CD4-positive, alpha-beta memory T cell (primary cell): ENCODE measurements around the gene POLN. TPM values are rescaled to one million over a fixed set of nuclear protein-coding genes. Genes with fewer than 3 reads are reported as not detected.

Source experiments
- CTCF ChIA-PET: fragments of 350-600 bp; sonication (Branson Sonifier 250); formaldehyde crosslinking; loops from one replicate; lab custom pipeline; 2021; ENCODE audit warnings: inconsistent platforms; ENCODE audit not compliant: partially characterized antibody; lab: Charles Lee
- POLR2A ChIA-PET: fragments of 350-600 bp; sonication (Branson Sonifier 250); formaldehyde crosslinking; loops from one replicate; lab custom pipeline; 2021; ENCODE audit not compliant: partially characterized antibody; lab: Charles Lee
- DNase-seq, 5 donors: peaks; one replicate each; pipeline versions ENCODE4 v3.0.0 to v3.0.0-alpha.2; 2020 to 2022; ENCODE audit warnings: mixed read lengths in 1 of 5
- H3K27ac ChIP-seq: one replicate; pipeline ENCODE4 v1.7.0; 2013; ENCODE audit warnings: low read depth, low read length
- H3K27me3 ChIP-seq: 2 replicates; pipeline ENCODE4 v1.7.0; 2013; ENCODE audit warnings: mild to moderate bottlenecking, low read length, moderate library complexity; ENCODE audit not compliant: insufficient read depth
- H3K36me3 ChIP-seq: 2 replicates; pipeline ENCODE4 v1.7.0; 2013; ENCODE audit warnings: mild to moderate bottlenecking, low read length, moderate library complexity; ENCODE audit not compliant: insufficient read depth
- H3K4me1 ChIP-seq: 2 replicates; pipeline ENCODE4 v1.7.0; 2013; ENCODE audit warnings: mild to moderate bottlenecking, low read length, moderate library complexity; ENCODE audit not compliant: insufficient read depth
- H3K4me3 ChIP-seq, 2 donors: one replicate each; pipeline ENCODE4 v1.7.0; 2013; ENCODE audit warnings: low read length in 2 of 2, mild to moderate bottlenecking in 1 of 2
- H3K9me3 ChIP-seq, 2 donors: one replicate each; pipeline ENCODE4 v1.7.0; 2013; ENCODE audit warnings: low read length in 2 of 2, control low read depth in 1 of 2; ENCODE audit not compliant: control insufficient read depth in 1 of 2
- H3K27ac Mint-ChIP-seq, 7 donors: one replicate each; pipeline ENCODE4 v1.8.0; 2020 to 2021; ENCODE audit warnings: mixed read lengths in 7 of 7, mild to moderate bottlenecking in 6 of 7, inconsistent platforms in 3 of 7, moderate library complexity in 3 of 7
- H3K27me3 Mint-ChIP-seq, 2 donors: one replicate each; pipeline ENCODE4 v1.8.0; 2020 to 2021; ENCODE audit warnings: mixed read lengths in 2 of 2
- H3K36me3 Mint-ChIP-seq, 2 donors: one replicate each; pipeline ENCODE4 v1.8.0; 2020 to 2021; ENCODE audit warnings: mixed read lengths in 2 of 2, inconsistent platforms in 1 of 2, mild to moderate bottlenecking in 1 of 2
- H3K4me1 Mint-ChIP-seq, 4 donors: one replicate each; pipeline ENCODE4 v1.8.0; 2020 to 2021; ENCODE audit warnings: mixed read lengths in 4 of 4, mild to moderate bottlenecking in 1 of 4
- H3K4me3 Mint-ChIP-seq, 8 donors: one replicate each; pipeline ENCODE4 v1.8.0; 2020 to 2021; ENCODE audit warnings: mixed read lengths in 8 of 8, mild to moderate bottlenecking in 7 of 8, moderate library complexity in 6 of 8, inconsistent platforms in 3 of 8
- H3K9me3 Mint-ChIP-seq, 8 donors: one replicate each; pipeline ENCODE4 v1.8.0; 2020 to 2021; ENCODE audit warnings: mixed read lengths in 8 of 8, mild to moderate bottlenecking in 5 of 8, inconsistent platforms in 3 of 8, moderate library complexity in 1 of 8
- intact Hi-C: fragments of 100-400 bp; cut with micrococcal nuclease; formaldehyde crosslinking; loops from one replicate; pipeline ENCODE4 v1.15.1; 2023
- polyA plus RNA-seq, 2 donors: library from polyadenylated mRNA; unstranded; fragments of 300-500 nt; fragmentation: Illumina TruSeq; gene quantifications; one replicate each; pipeline ENCODE4 v1.2.3, GENCODE V29; 2021
- total RNA-seq, 2 experiments: library from RNA; stranded (reverse); gene quantifications; one replicate each; pipeline ENCODE4 v1.2.3, GENCODE V29; 2021

Gene POLN
- total and polyA plus RNA-seq, 4 experiments from 2014 or later: 0.24 to 4.4 (median 2.8) TPM

GRCh38 chr4:2102045-2102883 lies 139.7 kb downstream of the POLN start:
- intact Hi-C loops: no loop called here

GRCh38 chr4:2101346-2102044 lies 140.4 kb downstream of the POLN start:
- Histone ChIP-seq H3K4me3 (no peak overlapping the region), H3K27ac (no peak overlapping the region), H3K9me3 (peaks cover 0 to 16% of the 10 kb centered on the region in 2 donors), H3K27me3 (no peaks in the 10 kb centered on the region), H3K4me1 (no peaks in the 10 kb centered on the region), H3K36me3 (no peaks in the 10 kb centered on the region)
- H3K4me1 Mint-ChIP-seq: no peaks in the 10 kb centered on the region
- POLR2A ChIA-PET: no interaction called here
- DNase-seq: no peak
- intact Hi-C loops: no loop called here
- no peak overlapping the region for H3K27ac Mint-ChIP-seq
- CTCF ChIA-PET: no interaction called here
- H3K36me3 Mint-ChIP-seq: peaks cover 4 to 13% of the 10 kb centered on the region in 2 donors
- H3K9me3 Mint-ChIP-seq: peaks cover 2 to 49% (median 29%) of the 10 kb centered on the region in 8 donors
- H3K4me3 Mint-ChIP-seq: no peak overlapping the region
- H3K27me3 Mint-ChIP-seq: peaks cover 6 to 9% of the 10 kb centered on the region in 2 donors

More at GRCh38 chr4:2102045-2102883, 139.7 kb downstream of the POLN start:
- H3K4me1 Mint-ChIP-seq: no peaks in the 10 kb centered on the region
- no peak for DNase-seq
- Histone ChIP-seq H3K27me3 (no peaks in the 10 kb centered on the region), H3K9me3 (peaks cover 0 to 14% of the 10 kb centered on the region in 2 donors), H3K4me3 (no peak overlapping the region), H3K27ac (no peak overlapping the region), H3K4me1 (no peaks in the 10 kb centered on the region), H3K36me3 (no peaks in the 10 kb centered on the region)
- peaks cover 4 to 7% of the 10 kb centered on the region in 2 donors for H3K36me3 Mint-ChIP-seq
- H3K27ac Mint-ChIP-seq: no peak overlapping the region
- POLR2A ChIA-PET: no interaction called here
- CTCF ChIA-PET: no interaction called here
- peaks cover 2 to 42% (median 23%) of the 10 kb centered on the region in 8 donors for H3K9me3 Mint-ChIP-seq
- H3K4me3 Mint-ChIP-seq: no peak overlapping the region
- H3K27me3 Mint-ChIP-seq: peaks cover 4 to 9% of the 10 kb centered on the region in 2 donors

- no peaks in the 10 kb centered on the region for H3K4me1 Mint-ChIP-seq
- H3K9me3 Mint-ChIP-seq: peaks cover under 1 to 40% (median 17%) of the 10 kb centered on the region in 8 donors
- no peaks in the 10 kb centered on the region for H3K36me3 ChIP-seq
- CTCF ChIA-PET: interaction anchor here (1.3 kb wide), 1 partner anchor 9 kb away, joined by 3 read pairs; no protein-coding TSS in a partner anchor
- no peak overlapping the region for H3K4me3 ChIP-seq
- H3K36me3 Mint-ChIP-seq: peaks cover 2 to 12% of the 10 kb centered on the region in 2 donors
- peaks cover 0 to 11% of the 10 kb centered on the region in 2 donors for H3K9me3 ChIP-seq
- H3K4me1 ChIP-seq: no peaks in the 10 kb centered on the region
- no peak overlapping the region for H3K27ac Mint-ChIP-seq
- no peak overlapping the region for H3K27ac ChIP-seq
- POLR2A ChIA-PET: no interaction called here
- H3K4me3 Mint-ChIP-seq: no peak overlapping the region
- peaks cover 8% of the 10 kb centered on the region in 2 donors for H3K27me3 Mint-ChIP-seq
- peak in 1 of 5 donors; percentile 7 for DNase-seq
- H3K27me3 ChIP-seq: no peaks in the 10 kb centered on the region
- intact Hi-C loops: no loop called here
Observed at GRCh38 chr4:2096073-2096609, 145.8 kb downstream of the POLN start.

- Histone ChIP-seq H3K4me1 (no peaks in the 10 kb centered on the region), H3K9me3 (peaks cover 0 to 11% of the 10 kb centered on the region in 2 donors), H3K4me3 (no peak overlapping the region), H3K36me3 (no peaks in the 10 kb centered on the region), H3K27ac (no peak overlapping the region), H3K27me3 (no peaks in the 10 kb centered on the region)
- no peaks in the 10 kb centered on the region for H3K4me1 Mint-ChIP-seq
- peaks cover 0 to 33% (median 15%) of the 10 kb centered on the region in 8 donors for H3K9me3 Mint-ChIP-seq
- no peak overlapping the region for H3K27ac Mint-ChIP-seq
- H3K4me3 Mint-ChIP-seq: no peak overlapping the region
- peak in 1 of 5 donors; percentile 6 for DNase-seq
- POLR2A ChIA-PET: no interaction called here
- CTCF ChIA-PET: no interaction called here
- intact Hi-C loops: no loop called here
- peaks cover 2 to 12% of the 10 kb centered on the region in 2 donors for H3K36me3 Mint-ChIP-seq
- peaks cover 6 to 8% of the 10 kb centered on the region in 2 donors for H3K27me3 Mint-ChIP-seq
Observed at GRCh38 chr4:2095236-2096072, 146.5 kb downstream of the POLN start.

- Mint-ChIP-seq H3K9me3 (peaks cover 0 to 30% (median 14%) of the 10 kb centered on the region in 8 donors), H3K27me3 (peaks cover 6 to 8% of the 10 kb centered on the region in 2 donors), H3K4me3 (no peak overlapping the region), H3K27ac (no peak overlapping the region), H3K4me1 (no peaks in the 10 kb centered on the region), H3K36me3 (peaks cover 2 to 12% of the 10 kb centered on the region in 2 donors)
- Histone ChIP-seq H3K27ac (no peak overlapping the region), H3K27me3 (no peaks in the 10 kb centered on the region), H3K4me1 (no peaks in the 10 kb centered on the region), H3K4me3 (no peak overlapping the region), H3K36me3 (no peaks in the 10 kb centered on the region), H3K9me3 (peaks cover 0 to 11% of the 10 kb centered on the region in 2 donors)
- intact Hi-C loops: no loop called here
- ChIA-PET POLR2A (no interaction called here), CTCF (no interaction called here)
- DNase-seq: peak in 1 of 5 donors; percentile 5
Observed at GRCh38 chr4:2094545-2094944, 147.4 kb downstream of the POLN start.

- H3K27me3 ChIP-seq: no peaks in the 10 kb centered on the region
- no peak overlapping the region for H3K27ac ChIP-seq
- H3K9me3 ChIP-seq: peaks cover 0 to 11% of the 10 kb centered on the region in 2 donors
- no peaks in the 10 kb centered on the region for H3K36me3 ChIP-seq
- Mint-ChIP-seq H3K27me3 (peaks cover 0 to 3% of the 10 kb centered on the region in 2 donors), H3K27ac (no peak overlapping the region), H3K36me3 (peaks cover 2 to 8% of the 10 kb centered on the region in 2 donors), H3K9me3 (peaks cover 0 to 30% (median 14%) of the 10 kb centered on the region in 8 donors), H3K4me3 (no peak overlapping the region), H3K4me1 (no peaks in the 10 kb centered on the region)
- H3K4me3 ChIP-seq: no peak overlapping the region
- intact Hi-C loops: no loop called here
- peak in 1 of 5 donors; percentile 9 for DNase-seq
- CTCF ChIA-PET: no interaction called here
- POLR2A ChIA-PET: no interaction called here
- H3K4me1 ChIP-seq: no peaks in the 10 kb centered on the region
Observed at GRCh38 chr4:2093265-2093664, 148.7 kb downstream of the POLN start.
